OCI-LY3 (cell line): ENCODE measurements around the gene ZCCHC14.

Experiments
- CTCF ChIP-seq: fragments of 200-600, 300-600 bp; sonication (generic); IDR thresholded peaks from 2 replicates; pipeline ENCODE4 v1.5.1; 2014; ENCODE audit warnings: antibody characterized with exemption, low read length, low read depth
- EZH2phosphoT487 ChIP-seq: fragments of 200-600 bp; shearing (Covaris generic); IDR thresholded peaks from 2 replicates; pipeline ENCODE4 v1.6.1; 2018; ENCODE audit warnings: antibody characterized with exemption, mixed run types, low read depth

GRCh38 chr16:87533061-87533460 lies 40.2 kb upstream of the ZCCHC14 start:
- TF ChIP-seq CTCF = no peak
- no peak for TF ChIP-seq EZH2phosphoT487
